ENCODE data around the gene GPD2.

- TF ChIP-seq SUZ12 (IDR thresholded peaks at IDR 0.05; ENCODE audit: extremely low read depth, insufficient read depth, insufficient read length) (no peak), ZNF274 (IDR thresholded peaks at IDR 0.05; ENCODE audit: low read depth, low read length) (no peak)
These were observed 19.3 kb downstream of the GPD2 start for GRCh38 chr2:156455361-156455975.

Measured in NT2/D1 (cell line).